Measurements from ENCODE around the gene ASPHD2.

Gene ASPHD2

GRCh38 chr22:26470807-26471206 is 41.7 kb downstream of the ASPHD2 start:
- POLR2A ChIA-PET = no interaction called here

GRCh38 chr22:26471522-26471921 is 42.5 kb downstream of the ASPHD2 start:
- WGBS (ENCODE audit: insufficient coverage) = 100% methylated on average over 2 of the region's 5 CpGs
- peaks cover 26 to 86% (median 69%) of the 10 kb centered on the region in 4 experiments for H3K36me3 ChIP-seq (ENCODE audit: control insufficient read depth in 4 of 4, insufficient read depth in 4 of 4, low read length in 3 of 4)
- POLR2A ChIA-PET = no interaction called here
- no peak for DNase-seq
- CTCF ChIA-PET = interaction anchor here (0.6 to 2.1 kb wide), 2 partner anchors 11 to 45 kb away, joined by 3 to 16 read pairs; no protein-coding TSS in a partner anchor
- no peak overlapping the region for H3K4me3 ChIP-seq (ENCODE audit: control insufficient read depth in 1 of 7, extremely low read depth in 1 of 7, insufficient read depth in 4 of 7, low read depth in 2 of 7, low read length in 6 of 7)
- peaks cover 0 to 7% (median 3%) of the 10 kb centered on the region in 4 experiments for H3K4me1 ChIP-seq (ENCODE audit: control extremely low read depth in 1 of 4, control insufficient read depth in 4 of 4, insufficient read depth in 4 of 4, low read length in 3 of 4)
- no peaks in the 10 kb centered on the region for H3K27me3 ChIP-seq (replicated peaks in 2 of 5; ENCODE audit: control insufficient read depth in 4 of 5, insufficient read depth in 5 of 5, low read length in 4 of 5)
- no peak overlapping the region for H3K27ac ChIP-seq (ENCODE audit: insufficient read depth in 1 of 2, low read depth in 1 of 2, low read length in 2 of 2, poor library complexity in 1 of 2, severe bottlenecking in 2 of 2)
- H3K9me3 ChIP-seq (ENCODE audit: control extremely low read depth in 1 of 5, control insufficient read depth in 4 of 5, insufficient read depth in 2 of 5, low read depth in 1 of 5, low read length in 4 of 5) = no peaks in the 10 kb centered on the region

More at GRCh38 chr22:26470807-26471206, 41.7 kb downstream of the ASPHD2 start:
- H3K4me1 ChIP-seq (ENCODE audit: control extremely low read depth in 1 of 4, control insufficient read depth in 4 of 4, insufficient read depth in 4 of 4, low read length in 3 of 4) = peaks cover 0 to 6% (median 1%) of the 10 kb centered on the region in 4 experiments
- no peaks in the 10 kb centered on the region for H3K27me3 ChIP-seq (replicated peaks in 2 of 5; ENCODE audit: control insufficient read depth in 4 of 5, insufficient read depth in 5 of 5, low read length in 4 of 5)
- H3K4me3 ChIP-seq (ENCODE audit: control insufficient read depth in 1 of 7, extremely low read depth in 1 of 7, insufficient read depth in 4 of 7, low read depth in 2 of 7, low read length in 6 of 7) = no peak overlapping the region
- 100% methylated on average over 1 of the region's 2 CpGs for WGBS (ENCODE audit: insufficient coverage)
- no peak overlapping the region for H3K27ac ChIP-seq (ENCODE audit: insufficient read depth in 1 of 2, low read depth in 1 of 2, low read length in 2 of 2, poor library complexity in 1 of 2, severe bottlenecking in 2 of 2)
- H3K36me3 ChIP-seq (ENCODE audit: control insufficient read depth in 4 of 4, insufficient read depth in 4 of 4, low read length in 3 of 4) = peaks cover 26 to 89% (median 71%) of the 10 kb centered on the region in 4 experiments
- no peak for DNase-seq
- H3K9me3 ChIP-seq (ENCODE audit: control extremely low read depth in 1 of 5, control insufficient read depth in 4 of 5, insufficient read depth in 2 of 5, low read depth in 1 of 5, low read length in 4 of 5) = no peaks in the 10 kb centered on the region
- CTCF ChIA-PET = interaction anchor here (1.8 to 2.1 kb wide), 2 partner anchors 10 to 74 kb away, joined by 6 to 16 read pairs; no protein-coding TSS in a partner anchor

GRCh38 chr22:26474682-26475081 is 45.6 kb downstream of the ASPHD2 start:
- Histone ChIP-seq H3K27me3 (replicated peaks in 2 of 5; ENCODE audit: control insufficient read depth in 4 of 5, insufficient read depth in 5 of 5, low read length in 4 of 5) (no peaks in the 10 kb centered on the region), H3K27ac (ENCODE audit: insufficient read depth in 1 of 2, low read depth in 1 of 2, low read length in 2 of 2, poor library complexity in 1 of 2, severe bottlenecking in 2 of 2) (no peak overlapping the region), H3K4me3 (ENCODE audit: control insufficient read depth in 1 of 7, extremely low read depth in 1 of 7, insufficient read depth in 4 of 7, low read depth in 2 of 7, low read length in 6 of 7) (no peak overlapping the region), H3K9me3 (ENCODE audit: control extremely low read depth in 1 of 5, control insufficient read depth in 4 of 5, insufficient read depth in 2 of 5, low read depth in 1 of 5, low read length in 4 of 5) (no peaks in the 10 kb centered on the region), H3K4me1 (ENCODE audit: control extremely low read depth in 1 of 4, control insufficient read depth in 4 of 4, insufficient read depth in 4 of 4, low read length in 3 of 4) (peaks cover 12 to 36% (median 29%) of the 10 kb centered on the region in 4 experiments), H3K36me3 (ENCODE audit: control insufficient read depth in 4 of 4, insufficient read depth in 4 of 4, low read length in 3 of 4) (peaks cover 19 to 68% (median 52%) of the 10 kb centered on the region in 4 experiments)
- POLR2A ChIA-PET = no interaction called here
- no peak for DNase-seq
- CTCF ChIA-PET = interaction anchor here (1.3 to 2.1 kb wide), 2 partner anchors 9 to 13 kb away, joined by 3 to 7 read pairs; no protein-coding TSS in a partner anchor

GRCh38 chr22:26476705-26477340 is 47.8 kb downstream of the ASPHD2 start:
- WGBS (ENCODE audit: insufficient coverage) = 90% methylated on average over 3 of the region's 4 CpGs
- H3K27me3 ChIP-seq (replicated peaks in 2 of 5; ENCODE audit: control insufficient read depth in 4 of 5, insufficient read depth in 5 of 5, low read length in 4 of 5) = no peaks in the 10 kb centered on the region
- peaks cover 10 to 52% (median 36%) of the 10 kb centered on the region in 4 experiments for H3K36me3 ChIP-seq (ENCODE audit: control insufficient read depth in 4 of 4, insufficient read depth in 4 of 4, low read length in 3 of 4)
- H3K9me3 ChIP-seq (ENCODE audit: control extremely low read depth in 1 of 5, control insufficient read depth in 4 of 5, insufficient read depth in 2 of 5, low read depth in 1 of 5, low read length in 4 of 5) = no peaks in the 10 kb centered on the region
- H3K4me1 ChIP-seq (ENCODE audit: control extremely low read depth in 1 of 4, control insufficient read depth in 4 of 4, insufficient read depth in 4 of 4, low read length in 3 of 4) = peaks cover 31 to 58% (median 50%) of the 10 kb centered on the region in 4 experiments
- ChIA-PET POLR2A (no interaction called here), CTCF (interaction anchor here (1.2 to 1.6 kb wide), 2 partner anchors 16 to 27 kb away, joined by 3 to 5 read pairs; no protein-coding TSS in a partner anchor)
- H3K27ac ChIP-seq (ENCODE audit: insufficient read depth in 1 of 2, low read depth in 1 of 2, low read length in 2 of 2, poor library complexity in 1 of 2, severe bottlenecking in 2 of 2) = no peak overlapping the region
- DNase-seq = no peak
- H3K4me3 ChIP-seq (ENCODE audit: control insufficient read depth in 1 of 7, extremely low read depth in 1 of 7, insufficient read depth in 4 of 7, low read depth in 2 of 7, low read length in 6 of 7) = peak overlapping the region in 1 of 7 experiments; percentile 6

GRCh38 chr22:26477341-26477731 is 48.3 kb downstream of the ASPHD2 start:
- Histone ChIP-seq H3K4me1 (ENCODE audit: control extremely low read depth in 1 of 4, control insufficient read depth in 4 of 4, insufficient read depth in 4 of 4, low read length in 3 of 4) (peaks cover 34 to 63% (median 55%) of the 10 kb centered on the region in 4 experiments), H3K9me3 (ENCODE audit: control extremely low read depth in 1 of 5, control insufficient read depth in 4 of 5, insufficient read depth in 2 of 5, low read depth in 1 of 5, low read length in 4 of 5) (no peaks in the 10 kb centered on the region), H3K27me3 (replicated peaks in 2 of 5; ENCODE audit: control insufficient read depth in 4 of 5, insufficient read depth in 5 of 5, low read length in 4 of 5) (no peaks in the 10 kb centered on the region), H3K27ac (ENCODE audit: insufficient read depth in 1 of 2, low read depth in 1 of 2, low read length in 2 of 2, poor library complexity in 1 of 2, severe bottlenecking in 2 of 2) (peak overlapping the region in 1 of 2 experiments; percentile 20), H3K4me3 (ENCODE audit: control insufficient read depth in 1 of 7, extremely low read depth in 1 of 7, insufficient read depth in 4 of 7, low read depth in 2 of 7, low read length in 6 of 7) (peak overlapping the region in 2 of 7 experiments; percentile 0 to 6), H3K36me3 (ENCODE audit: control insufficient read depth in 4 of 4, insufficient read depth in 4 of 4, low read length in 3 of 4) (peaks cover 10 to 47% (median 31%) of the 10 kb centered on the region in 4 experiments)
- WGBS (ENCODE audit: insufficient coverage) = 43% methylated on average over 4 of the region's 4 CpGs
- ChIA-PET CTCF (interaction anchor here (1.6 kb wide), 1 partner anchor 16 kb away, joined by 5 read pairs; no protein-coding TSS in a partner anchor), POLR2A (no interaction called here)
- DNase-seq = no peak

GRCh38 chr22:26479043-26479791 is 50.2 kb downstream of the ASPHD2 start:
- Histone ChIP-seq H3K4me3 (ENCODE audit: control insufficient read depth in 1 of 7, extremely low read depth in 1 of 7, insufficient read depth in 4 of 7, low read depth in 2 of 7, low read length in 6 of 7) (peak overlapping the region in 6 of 7 experiments; percentile 39 to 75 (median 58)), H3K4me1 (ENCODE audit: control extremely low read depth in 1 of 4, control insufficient read depth in 4 of 4, insufficient read depth in 4 of 4, low read length in 3 of 4) (peaks cover 41 to 74% (median 65%) of the 10 kb centered on the region in 4 experiments), H3K36me3 (ENCODE audit: control insufficient read depth in 4 of 4, insufficient read depth in 4 of 4, low read length in 3 of 4) (peaks cover 0 to 32% (median 16%) of the 10 kb centered on the region in 4 experiments), H3K27me3 (replicated peaks in 2 of 5; ENCODE audit: control insufficient read depth in 4 of 5, insufficient read depth in 5 of 5, low read length in 4 of 5) (no peaks in the 10 kb centered on the region), H3K27ac (ENCODE audit: insufficient read depth in 1 of 2, low read depth in 1 of 2, low read length in 2 of 2, poor library complexity in 1 of 2, severe bottlenecking in 2 of 2) (peak overlapping the region; percentile 59 to 87), H3K9me3 (ENCODE audit: control extremely low read depth in 1 of 5, control insufficient read depth in 4 of 5, insufficient read depth in 2 of 5, low read depth in 1 of 5, low read length in 4 of 5) (no peaks in the 10 kb centered on the region)
- ChIA-PET CTCF (interaction anchor here (0.7 to 1.6 kb wide), 8 partner anchors 13 to 162 kb away, joined by 3 to 7 read pairs (median 4); no protein-coding TSS in a partner anchor), POLR2A (interaction anchor here (0.6 to 0.8 kb wide), 2 partner anchors 13 to 118 kb away, joined by 3 to 4 read pairs; no protein-coding TSS in a partner anchor)
- DNase-seq = peak; percentile 70 to 93 (median 88)
- WGBS (ENCODE audit: insufficient coverage) = 6% methylated on average over 7 of the region's 12 CpGs

All from common myeloid progenitor, CD34-positive (primary cell).